ENCODE results near the gene SLAMF8.

The SLAMF8 gene

DNA sequence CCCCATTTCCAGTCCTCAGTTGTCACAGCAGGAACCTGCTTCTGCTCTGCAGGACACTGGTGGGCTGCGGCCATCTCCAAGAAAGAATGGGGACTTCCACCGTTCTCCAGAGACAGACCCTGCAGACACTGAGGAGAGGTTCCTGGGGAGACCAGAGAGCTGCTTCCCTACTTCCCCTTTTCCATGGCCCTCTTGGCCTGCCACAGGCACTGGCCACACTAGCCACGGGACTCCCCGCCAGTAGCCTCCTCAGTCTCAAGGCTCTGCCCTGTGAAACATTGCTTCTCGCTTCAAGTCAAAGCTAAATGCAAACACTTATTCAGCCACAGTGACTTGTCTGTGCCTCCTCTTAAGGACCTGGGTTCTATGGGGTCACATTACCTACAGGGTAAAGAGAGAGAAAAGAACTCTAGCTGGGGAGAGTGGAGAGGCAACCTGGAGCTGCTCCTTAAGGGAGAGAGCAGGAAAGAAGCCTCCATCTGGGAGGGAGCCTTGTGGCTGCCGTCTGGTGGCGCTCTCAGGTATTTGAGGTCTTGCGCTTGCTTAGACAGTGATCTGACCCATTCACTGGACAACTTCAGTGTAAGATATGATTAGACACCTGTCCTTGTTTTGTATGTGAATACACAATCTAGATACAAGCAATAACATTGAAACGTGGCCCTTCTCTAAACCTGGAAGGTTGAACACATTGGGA is 5.4 kb upstream of the SLAMF8 start:
- DNase-seq, result peak; percentile 34

DNA sequence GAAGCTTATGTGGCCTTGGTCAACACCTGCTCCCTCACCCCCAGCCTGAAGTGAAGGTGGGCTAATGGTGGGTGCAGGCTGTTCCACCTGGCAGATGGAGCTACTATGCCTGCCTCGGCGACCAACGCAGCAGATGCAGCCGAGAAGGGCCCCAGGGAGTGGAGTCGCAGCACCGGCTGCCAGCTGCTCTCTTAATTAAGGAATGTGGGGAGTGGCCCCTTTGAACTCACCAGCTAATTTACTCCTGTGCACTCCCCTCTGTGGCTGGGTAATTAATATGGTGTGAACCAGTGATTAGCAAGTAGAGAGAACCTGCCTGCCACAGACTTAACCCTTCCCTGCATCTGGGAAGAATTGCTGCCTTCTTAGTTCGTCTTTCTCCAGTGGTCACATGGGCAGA is 3.3 kb upstream of the SLAMF8 start:
- DNase-seq, result no peak

DNA sequence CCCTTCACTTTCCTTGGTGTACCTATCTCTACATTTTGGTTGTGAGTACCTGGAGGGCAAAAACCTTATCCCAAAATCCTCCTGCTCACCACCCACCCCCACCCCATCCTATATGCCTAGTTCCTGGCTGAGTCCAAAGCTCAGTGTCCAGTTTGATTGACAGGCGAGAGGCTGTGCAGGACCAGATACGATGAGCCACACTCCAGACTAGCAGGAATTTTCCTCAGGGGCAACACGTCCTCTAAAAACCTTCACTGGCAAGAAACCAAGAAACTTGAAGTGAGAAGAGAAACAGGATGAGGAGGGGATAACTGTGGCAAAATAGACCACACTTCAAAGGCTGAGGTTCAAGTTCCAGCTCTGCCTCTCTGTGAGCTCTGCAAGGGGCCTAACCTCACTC is 1.1 kb upstream of the SLAMF8 start:
- no peak for DNase-seq

- no peak for DNase-seq
These were observed 423 bp downstream of the SLAMF8 start for GRCh38 chr1:159827102-159827490.

GRCh38 chr1:159827549-159827948 is 876 bp downstream of the SLAMF8 start:
- DNase-seq, result no peak

- no peak for DNase-seq
These were observed 1.5 kb downstream of the SLAMF8 start for GRCh38 chr1:159828176-159828575.

DNA sequence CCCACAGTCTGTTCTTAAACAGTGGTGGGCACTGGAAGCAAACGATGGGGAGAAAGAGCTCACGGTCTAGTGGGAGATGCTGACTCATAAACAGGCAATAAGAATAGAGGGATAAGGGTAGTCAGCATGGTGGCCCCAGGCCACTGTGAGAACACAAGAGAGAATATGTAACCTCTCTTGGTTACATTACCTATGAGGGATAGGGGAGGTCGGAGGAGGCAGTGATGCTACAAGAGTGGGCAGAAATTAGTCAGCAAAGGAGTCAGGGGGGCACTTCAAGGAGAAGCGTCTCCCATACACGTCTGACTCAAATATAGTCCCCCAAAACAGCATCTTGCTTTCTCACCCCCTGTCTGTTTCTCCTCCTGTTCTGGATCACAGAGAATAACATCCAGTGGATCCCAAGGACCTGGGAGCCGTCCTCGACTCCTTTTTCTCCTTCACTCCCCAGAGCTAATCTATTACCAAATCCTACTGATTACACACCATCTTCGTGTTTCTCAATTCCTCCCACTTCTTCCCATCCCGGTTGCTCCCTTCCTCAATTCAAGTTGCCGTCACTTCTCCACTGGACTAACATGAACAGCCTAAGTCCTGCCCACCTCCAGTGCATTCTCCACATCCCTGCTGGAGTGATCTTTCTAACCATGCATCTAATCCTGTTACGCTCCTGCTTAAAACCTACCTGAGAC is 2.1 kb downstream of the SLAMF8 start:
- no peak for DNase-seq

- no peak for DNase-seq
These were observed 2.6 kb downstream of the SLAMF8 start for GRCh38 chr1:159829273-159829634.

- no peak for DNase-seq
These were observed 3.3 kb downstream of the SLAMF8 start for GRCh38 chr1:159829822-159830465.

GRCh38 chr1:159830722-159831121 is 4.0 kb downstream of the SLAMF8 start:
- no peak for DNase-seq

GRCh38 chr1:159831412-159832141 is 4.9 kb downstream of the SLAMF8 start:
- peak; percentile 21 for DNase-seq

- DNase-seq, result no peak
These were observed 5.6 kb downstream of the SLAMF8 start for GRCh38 chr1:159832309-159832708.

GRCh38 chr1:159835356-159835755 is 8.7 kb downstream of the SLAMF8 start:
- no peak for DNase-seq

DNA sequence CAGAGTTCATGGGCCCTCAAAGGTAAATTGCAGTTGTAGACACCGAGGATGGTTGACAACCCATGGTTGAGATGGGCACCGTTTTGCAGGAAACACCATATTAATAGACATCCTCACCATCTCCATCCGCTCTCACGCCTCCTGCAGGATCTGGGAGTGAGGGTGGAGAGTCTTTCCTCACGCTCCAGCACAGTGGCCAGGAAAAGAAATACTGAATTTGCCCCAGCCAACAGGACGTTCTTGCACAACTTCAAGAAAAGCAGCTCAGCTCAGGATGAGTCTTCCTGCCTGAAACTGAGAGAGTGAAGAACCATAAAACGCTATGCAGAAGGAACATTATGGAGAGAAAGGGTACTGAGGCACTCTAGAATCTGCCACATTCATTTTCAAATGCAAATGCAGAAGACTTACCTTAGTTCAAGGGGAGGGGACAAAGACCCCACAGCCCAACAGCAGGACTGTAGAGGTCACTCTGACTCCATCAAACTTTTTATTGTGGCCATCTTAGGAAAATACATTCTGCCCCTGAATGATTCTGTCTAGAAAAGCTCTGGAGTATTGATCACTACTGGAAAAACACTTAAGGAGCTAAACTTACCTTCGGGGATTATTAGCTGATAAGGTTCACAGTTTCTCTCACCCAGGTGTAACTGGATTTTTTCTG is 9.3 kb downstream of the SLAMF8 start:
- DNase-seq, result peak; percentile 8

DNA sequence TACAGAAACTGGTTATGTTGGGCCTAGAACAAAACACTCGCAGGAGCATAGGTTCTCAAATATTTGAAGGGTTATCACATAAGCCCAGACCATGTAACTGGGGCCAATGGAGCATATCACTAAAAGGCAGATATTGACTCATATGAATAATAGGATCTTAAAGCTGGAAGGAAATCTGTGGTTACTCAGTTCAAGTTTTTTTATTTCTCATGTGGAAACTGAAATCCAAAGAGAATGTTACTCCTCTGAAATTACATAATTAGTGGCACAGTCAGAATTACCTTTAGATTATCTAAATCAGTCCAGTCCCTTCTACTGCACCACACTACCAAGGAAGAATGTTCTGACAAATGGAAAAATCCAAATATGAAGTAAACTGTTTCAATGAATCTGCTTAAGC is 12.0 kb downstream of the SLAMF8 start:
- no peak for DNase-seq

- DNase-seq, result no peak
These were observed 12.6 kb downstream of the SLAMF8 start for GRCh38 chr1:159839116-159839849.

- DNase-seq, result no peak
These were observed 15.1 kb downstream of the SLAMF8 start for GRCh38 chr1:159841749-159842148.

DNA sequence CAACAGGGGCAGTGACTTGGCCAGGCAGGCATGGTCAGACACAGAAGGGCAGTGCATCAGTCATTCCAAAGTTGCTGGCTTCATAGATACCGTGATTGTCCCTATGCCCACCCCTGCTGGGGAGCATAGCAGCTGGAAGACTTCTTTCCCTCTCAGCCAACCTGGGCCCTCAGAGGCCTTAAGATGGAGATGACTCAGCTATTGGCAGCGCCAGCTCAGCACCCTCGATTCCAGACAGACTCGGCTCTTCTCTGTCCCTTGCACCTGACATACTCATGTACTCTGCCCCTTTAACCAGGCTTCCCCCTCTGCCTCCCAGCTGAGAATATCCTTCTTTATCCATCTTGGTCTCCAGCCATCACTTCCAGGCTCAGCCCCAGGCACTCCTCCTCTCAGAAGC is 16.8 kb downstream of the SLAMF8 start:
- DNase-seq, result no peak

GRCh38 chr1:159845751-159846629 is 19.3 kb downstream of the SLAMF8 start:
- DNase-seq, result no peak

DNA sequence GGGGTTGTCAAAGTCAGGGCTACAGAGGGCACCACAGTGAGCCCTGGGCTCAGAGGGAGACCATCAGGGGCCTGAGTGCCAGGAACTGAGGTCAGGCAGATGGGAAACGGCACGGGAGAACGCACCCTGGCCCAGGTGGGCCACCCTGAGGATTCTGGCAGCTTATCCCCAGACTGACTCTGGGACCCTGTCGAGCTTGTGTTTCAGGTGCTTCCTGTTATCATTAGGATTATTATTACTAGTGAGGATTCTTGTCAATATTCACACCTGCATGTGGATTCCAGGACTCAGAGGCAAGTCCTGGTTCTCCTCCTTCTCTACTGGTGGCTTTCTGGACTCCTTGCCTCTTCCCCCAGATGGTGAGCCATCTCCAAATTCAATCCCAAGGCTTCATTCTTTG is 20.6 kb downstream of the SLAMF8 start:
- no peak for DNase-seq

GRCh38 chr1:159848326-159848725 is 21.7 kb downstream of the SLAMF8 start:
- DNase-seq, result no peak

Data from NCI-H1092 treated with DMSO at 0.1 percent for 48 hours (cell line).